Calu3 (cell line): ENCODE data around the gene MLLT3. TPM values are rescaled to one million over a fixed set of nuclear protein-coding genes. Genes with fewer than 3 reads are reported as not detected.
"Not testable (repeated sequence)": the region's sequence is repeated elsewhere in the genome, so short reads cannot be mapped to it uniquely, and the experiment has no call there.

Source experiments
- BruUV-seq: library from RNA; stranded (reverse); fragments of 400-500 nt; replicated peaks from 2 replicates; lab custom pipeline; 2021; lab: Mats Ljungman, UMichigan
- CTCF ChIA-PET: fragments of 300-600 bp; sonication (Branson Sonifier 250); formaldehyde crosslinking; loops from one replicate; lab custom pipeline; 2022; ENCODE audit warnings: antibody characterized with exemption; lab: Charles Lee
- DNase-seq: peaks from one replicate; pipeline ENCODE4 v3.0.0; 2022
- H3K27ac Mint-ChIP-seq: one replicate; pipeline ENCODE4 v1.8.0; 2022; ENCODE audit warnings: mixed read lengths; ENCODE audit not compliant: unreplicated experiment
- H3K27me3 Mint-ChIP-seq: one replicate; pipeline ENCODE4 v1.8.0; 2022; ENCODE audit warnings: mixed read lengths; ENCODE audit not compliant: unreplicated experiment
- H3K36me3 Mint-ChIP-seq: one replicate; pipeline ENCODE4 v1.8.0; 2022; ENCODE audit warnings: mild to moderate bottlenecking, moderate library complexity, mixed read lengths; ENCODE audit not compliant: insufficient read depth, unreplicated experiment
- H3K4me1 Mint-ChIP-seq: one replicate; pipeline ENCODE4 v1.8.0; 2022; ENCODE audit warnings: mild to moderate bottlenecking, low read depth, mixed read lengths; ENCODE audit not compliant: unreplicated experiment
- H3K4me3 Mint-ChIP-seq: one replicate; pipeline ENCODE4 v1.8.0; 2022; ENCODE audit warnings: mild to moderate bottlenecking, low read depth, moderate library complexity, mixed read lengths; ENCODE audit not compliant: unreplicated experiment
- H3K9me3 Mint-ChIP-seq: one replicate; pipeline ENCODE4 v1.8.0; 2022; ENCODE audit warnings: low read depth, mixed read lengths; ENCODE audit not compliant: unreplicated experiment
- CTCF ChIP-seq: fragments of 200-600 bp; IDR thresholded peaks from one replicate; pipeline ENCODE4 v1.8.0; 2022; ENCODE audit warnings: antibody characterized with exemption; ENCODE audit not compliant: unreplicated experiment
- intact Hi-C: fragments of 100-400 bp; cut with micrococcal nuclease; formaldehyde crosslinking; loops from one replicate; pipeline ENCODE4 v1.10.0; 2022; ENCODE audit not compliant: unreplicated experiment
- total RNA-seq: library from RNA; stranded (reverse); gene quantifications from 2 replicates; pipeline ENCODE4 v1.2.3, GENCODE V29; 2022

The MLLT3 gene
- total RNA-seq, 1 experiment from 2014 or later, result 23.1 TPM

- Mint-ChIP-seq H3K27me3 (no peaks in the 10 kb centered on the region), H3K27ac (no peak overlapping the region), H3K4me3 (no peak overlapping the region), H3K9me3 (no peaks in the 10 kb centered on the region), H3K4me1 (peaks cover 9% of the 10 kb centered on the region), H3K36me3 (no peaks in the 10 kb centered on the region)
- intact Hi-C loops, result no loop called here
- BruUV-seq, result no TSS peak
- TF ChIP-seq CTCF, result no peak
- CTCF ChIA-PET, result no interaction called here
- no peak for DNase-seq
Measured at GRCh38 chr9:20592673-20593072, 29.6 kb downstream of the MLLT3 start.

GRCh38 chr9:20591223-20591622 lies 31.1 kb downstream of the MLLT3 start:
- H3K27ac Mint-ChIP-seq, result no peak overlapping the region
- intact Hi-C loops, result no loop called here
- H3K4me3 Mint-ChIP-seq, result no peak overlapping the region
- no peaks in the 10 kb centered on the region for H3K9me3 Mint-ChIP-seq
- H3K27me3 Mint-ChIP-seq, result no peaks in the 10 kb centered on the region
- peaks cover 9% of the 10 kb centered on the region for H3K4me1 Mint-ChIP-seq
- no TSS peak for BruUV-seq
- DNase-seq, result no peak
- no peaks in the 10 kb centered on the region for H3K36me3 Mint-ChIP-seq
- no peak for TF ChIP-seq CTCF
- CTCF ChIA-PET, result no interaction called here

GRCh38 chr9:20584968-20585643 lies 37.2 kb downstream of the MLLT3 start:
- Mint-ChIP-seq H3K4me3 (no peak overlapping the region), H3K36me3 (no peaks in the 10 kb centered on the region), H3K4me1 (peaks cover 10% of the 10 kb centered on the region), H3K27ac (no peak overlapping the region), H3K9me3 (no peaks in the 10 kb centered on the region), H3K27me3 (no peaks in the 10 kb centered on the region)
- intact Hi-C loops, result no loop called here
- CTCF ChIA-PET, result no interaction called here
- DNase-seq, result no peak
- BruUV-seq, result no TSS peak
- TF ChIP-seq CTCF, result no peak

GRCh38 chr9:20583088-20583487 lies 39.2 kb downstream of the MLLT3 start:
- DNase-seq, CTCF ChIA-PET, H3K36me3 Mint-ChIP-seq, BruUV-seq, H3K4me3 Mint-ChIP-seq, intact Hi-C loops, H3K9me3 Mint-ChIP-seq, H3K27me3 Mint-ChIP-seq, H3K27ac Mint-ChIP-seq: not testable (repeated sequence)
- peaks cover 23% of the 10 kb centered on the region for H3K4me1 Mint-ChIP-seq

GRCh38 chr9:20582150-20582549 lies 40.1 kb downstream of the MLLT3 start:
- H3K27ac Mint-ChIP-seq, result no peak overlapping the region

More at GRCh38 chr9:20582150-20582549, 40.1 kb downstream of the MLLT3 start:
- TF ChIP-seq CTCF, result no peak
- CTCF ChIA-PET, result interaction anchor here (0.7 kb wide), 1 partner anchor 23 kb away, joined by 3 read pairs; no protein-coding TSS in a partner anchor
- Mint-ChIP-seq H3K36me3 (no peaks in the 10 kb centered on the region), H3K4me1 (peaks cover 33% of the 10 kb centered on the region), H3K9me3 (peaks cover 2% of the 10 kb centered on the region), H3K27me3 (no peaks in the 10 kb centered on the region), H3K4me3 (no peak overlapping the region)
- no peak for DNase-seq
- no TSS peak for BruUV-seq
- intact Hi-C loops, result no loop called here
